Tibial nerve (tissue), 4 donors: ENCODE data around the gene GIPC2.

Experiments used
- EP300 ChIP-seq, 2 donors: sonication (generic); formaldehyde crosslinking; IDR thresholded peaks; one replicate each; pipeline ENCODE4 v1.6.1; 2017; ENCODE audit warnings: antibody characterized with exemption in 2 of 2, mild to moderate bottlenecking in 1 of 2
- TF ChIP-seq, protein P1 (sequence below), 5 experiments: fragments of 200-600 bp in 3 of 5; fragments of 450-650 bp in 2 of 5; sonication (generic) in 3 of 5; IDR thresholded peaks; one replicate each; pipeline ENCODE4 v1.5.1; 2016 to 2019; ENCODE audit warnings: antibody characterized with exemption in 5 of 5, mild to moderate bottlenecking in 3 of 5, moderate library complexity in 2 of 5

DNA sequence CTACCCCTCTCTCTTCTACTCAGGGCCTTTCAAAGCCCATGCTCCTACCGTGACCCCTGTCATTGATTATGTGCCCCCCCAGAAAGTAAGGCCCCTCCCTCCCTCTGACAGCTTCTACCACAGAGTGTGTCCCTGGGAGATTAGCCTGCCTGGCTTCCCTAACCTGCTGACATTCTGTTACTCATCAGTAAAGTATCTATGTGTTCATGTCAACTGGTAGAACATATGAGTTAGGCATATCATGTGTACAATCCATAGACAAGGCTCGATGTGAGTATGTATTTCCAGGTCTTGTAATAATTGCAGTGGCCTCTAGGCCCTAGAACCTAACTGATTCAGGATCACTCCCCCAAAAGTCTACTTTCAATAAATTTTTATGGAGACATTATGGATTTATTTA lies 120.0 kb downstream of the GIPC2 start:
- TF ChIP-seq, protein P1, sequence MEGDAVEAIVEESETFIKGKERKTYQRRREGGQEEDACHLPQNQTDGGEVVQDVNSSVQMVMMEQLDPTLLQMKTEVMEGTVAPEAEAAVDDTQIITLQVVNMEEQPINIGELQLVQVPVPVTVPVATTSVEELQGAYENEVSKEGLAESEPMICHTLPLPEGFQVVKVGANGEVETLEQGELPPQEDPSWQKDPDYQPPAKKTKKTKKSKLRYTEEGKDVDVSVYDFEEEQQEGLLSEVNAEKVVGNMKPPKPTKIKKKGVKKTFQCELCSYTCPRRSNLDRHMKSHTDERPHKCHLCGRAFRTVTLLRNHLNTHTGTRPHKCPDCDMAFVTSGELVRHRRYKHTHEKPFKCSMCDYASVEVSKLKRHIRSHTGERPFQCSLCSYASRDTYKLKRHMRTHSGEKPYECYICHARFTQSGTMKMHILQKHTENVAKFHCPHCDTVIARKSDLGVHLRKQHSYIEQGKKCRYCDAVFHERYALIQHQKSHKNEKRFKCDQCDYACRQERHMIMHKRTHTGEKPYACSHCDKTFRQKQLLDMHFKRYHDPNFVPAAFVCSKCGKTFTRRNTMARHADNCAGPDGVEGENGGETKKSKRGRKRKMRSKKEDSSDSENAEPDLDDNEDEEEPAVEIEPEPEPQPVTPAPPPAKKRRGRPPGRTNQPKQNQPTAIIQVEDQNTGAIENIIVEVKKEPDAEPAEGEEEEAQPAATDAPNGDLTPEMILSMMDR (IDR thresholded peaks at IDR 0.05), result no peak
- TF ChIP-seq EP300 (IDR thresholded peaks at IDR 0.05), result no peak
